GM19043 (cell line): Measurements from ENCODE around the gene PCDHGA9.
"Not testable (repeated sequence)": the region's sequence is repeated elsewhere in the genome, so short reads cannot be mapped to it uniquely, and the experiment has no call there.

Experiments used
- ATAC-seq: cut with Tn5 transposase; IDR thresholded peaks from one replicate; pipeline ENCODE4 v1.9.1; 2021; ENCODE audit warnings: low read depth; ENCODE audit not compliant: unreplicated experiment

PCDHGA9 gene

GRCh38 chr5:141383345-141383744, 19.2 kb upstream of the PCDHGA9 start:
- ATAC-seq, result no peak

GRCh38 chr5:141384471-141385267, 17.9 kb upstream of the PCDHGA9 start:
- ATAC-seq, result no peak

DNA sequence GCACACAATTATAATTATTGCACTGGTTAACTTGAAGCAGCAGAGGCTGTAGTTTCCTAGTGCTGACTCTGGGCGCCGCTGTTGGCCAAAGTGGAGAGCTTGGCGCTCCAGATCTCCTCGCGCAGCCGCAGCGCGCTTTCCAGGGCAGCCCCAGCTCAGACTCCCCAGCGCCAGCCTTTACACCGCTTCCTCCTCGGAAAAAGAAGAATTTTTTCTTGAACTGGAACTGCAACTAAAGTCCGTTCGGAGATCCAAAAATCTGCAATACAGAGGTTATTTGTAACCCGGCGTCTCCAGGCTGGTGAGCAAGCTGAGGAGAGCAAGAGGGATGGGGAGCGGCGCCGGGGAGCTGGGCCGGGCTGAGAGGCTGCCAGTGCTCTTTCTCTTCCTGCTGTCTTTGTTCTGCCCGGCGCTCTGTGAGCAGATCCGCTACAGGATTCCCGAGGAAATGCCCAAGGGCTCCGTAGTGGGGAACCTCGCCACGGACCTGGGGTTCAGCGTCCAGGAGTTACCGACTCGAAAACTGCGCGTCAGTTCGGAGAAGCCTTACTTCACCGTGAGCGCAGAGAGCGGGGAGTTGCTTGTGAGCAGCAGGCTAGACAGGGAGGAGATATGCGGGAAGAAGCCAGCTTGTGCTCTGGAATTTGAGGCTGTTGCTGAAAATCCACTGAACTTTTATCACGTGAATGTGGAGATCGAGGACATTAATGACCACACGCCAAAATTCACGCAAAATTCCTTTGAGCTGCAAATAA, 14.8 kb upstream of the PCDHGA9 start, which contains the start of gene PCDHGB4:
PCDHGB4 (plus strand) TSS at position 142 of the 755 bp plus-strand sequence; CDS start at position 329, 187 bp downstream.
- ATAC-seq, result not testable (repeated sequence)

- no peak for ATAC-seq
Measured at GRCh38 chr5:141388661-141389060, 13.9 kb upstream of the PCDHGA9 start.

- ATAC-seq, result no peak
Measured at GRCh38 chr5:141389153-141390042, 13.2 kb upstream of the PCDHGA9 start.

DNA sequence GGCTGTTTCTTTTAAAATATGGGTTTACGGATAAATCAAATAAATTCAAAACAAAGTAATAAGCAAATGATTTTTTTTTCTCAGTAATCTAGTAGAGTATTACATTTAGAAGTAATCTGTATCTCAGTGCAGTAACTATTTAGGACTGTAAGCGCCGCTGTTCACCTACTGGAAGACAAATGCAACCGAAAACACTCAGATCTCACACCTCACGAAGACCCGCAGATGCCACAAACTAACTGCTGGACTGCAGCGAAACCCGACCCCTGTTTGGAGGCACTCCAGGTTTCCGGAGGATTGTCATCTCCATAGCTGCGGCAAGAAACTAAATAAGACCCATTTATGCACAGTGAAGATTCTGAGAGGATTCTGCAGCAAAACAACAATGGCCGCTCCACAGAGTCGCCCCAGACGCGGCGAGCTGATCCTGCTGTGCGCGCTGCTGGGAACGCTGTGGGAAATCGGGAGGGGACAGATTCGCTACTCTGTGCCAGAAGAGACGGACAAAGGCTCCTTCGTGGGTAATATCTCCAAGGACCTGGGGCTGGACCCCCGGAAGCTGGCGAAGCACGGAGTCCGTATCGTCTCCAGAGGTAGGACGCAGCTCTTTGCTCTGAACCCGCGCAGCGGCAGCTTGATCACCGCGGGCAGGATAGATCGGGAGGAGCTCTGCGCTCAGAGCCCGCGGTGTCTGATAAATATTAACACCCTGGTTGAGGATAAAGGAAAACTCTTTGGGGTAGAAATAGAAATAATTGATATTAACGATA, 10.0 kb upstream of the PCDHGA9 start, which contains the start of gene PCDHGA8:
PCDHGA8 (plus strand) TSS at position 205 of the 770 bp plus-strand sequence; CDS start at position 386, 181 bp downstream.
- ATAC-seq, result no peak

GRCh38 chr5:141393267-141393666, 9.3 kb upstream of the PCDHGA9 start:
- no peak for ATAC-seq

- not testable (repeated sequence) for ATAC-seq
Measured at GRCh38 chr5:141394401-141395187, 8.0 kb upstream of the PCDHGA9 start.

DNA sequence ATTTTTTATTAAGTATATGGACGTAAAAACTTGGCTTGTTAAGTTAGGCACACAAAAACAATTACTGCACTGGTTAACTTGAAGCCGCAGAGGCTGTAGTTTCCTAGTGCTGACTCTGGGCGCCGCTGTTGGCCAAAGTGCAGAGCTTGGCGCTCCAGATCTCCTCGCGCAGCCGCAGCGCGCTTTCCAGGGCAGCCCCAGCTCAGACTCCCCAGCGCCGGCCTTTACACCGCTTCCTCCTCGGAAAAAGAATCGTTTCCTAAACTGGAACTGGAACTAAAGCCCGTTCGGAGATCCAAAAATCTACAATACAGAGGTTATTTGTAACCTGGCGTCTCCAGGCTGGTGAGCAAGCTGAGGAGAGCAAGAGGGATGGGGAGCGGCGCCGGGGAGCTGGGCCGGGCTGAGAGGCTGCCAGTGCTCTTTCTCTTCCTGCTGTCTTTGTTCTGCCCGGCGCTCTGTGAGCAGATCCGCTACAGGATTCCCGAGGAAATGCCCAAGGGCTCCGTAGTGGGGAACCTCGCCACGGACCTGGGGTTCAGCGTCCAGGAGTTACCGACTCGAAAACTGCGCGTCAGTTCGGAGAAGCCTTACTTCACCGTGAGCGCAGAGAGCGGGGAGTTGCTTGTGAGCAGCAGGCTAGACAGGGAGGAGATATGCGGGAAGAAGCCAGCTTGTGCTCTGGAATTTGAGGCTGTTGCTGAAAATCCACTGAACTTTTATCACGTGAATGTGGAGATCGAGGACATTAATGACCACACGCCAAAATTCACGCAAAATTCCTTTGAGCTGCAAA, 4.6 kb upstream of the PCDHGA9 start, which contains the start of gene PCDHGB5:
PCDHGB5 (plus strand) TSS at position 192 of the 796 bp plus-strand sequence; CDS start at position 373, 181 bp downstream.
- ATAC-seq, result peak; percentile 96

DNA sequence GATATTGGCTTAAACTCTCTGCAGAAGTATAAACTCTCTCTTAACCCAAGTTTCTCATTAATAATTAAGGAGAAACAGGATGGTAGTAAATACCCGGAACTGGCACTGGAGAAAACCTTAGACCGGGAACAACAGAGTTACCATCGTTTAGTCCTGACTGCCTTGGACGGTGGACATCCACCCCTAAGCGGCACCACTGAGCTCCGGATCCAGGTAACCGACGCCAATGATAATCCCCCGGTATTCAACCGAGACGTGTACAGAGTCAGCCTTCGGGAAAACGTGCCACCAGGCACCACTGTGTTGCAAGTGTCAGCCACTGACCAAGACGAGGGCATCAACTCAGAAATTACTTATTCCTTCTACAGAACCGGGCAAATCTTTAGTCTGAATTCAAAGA, 4.0 kb upstream of the PCDHGA9 start:
- no peak for ATAC-seq

DNA sequence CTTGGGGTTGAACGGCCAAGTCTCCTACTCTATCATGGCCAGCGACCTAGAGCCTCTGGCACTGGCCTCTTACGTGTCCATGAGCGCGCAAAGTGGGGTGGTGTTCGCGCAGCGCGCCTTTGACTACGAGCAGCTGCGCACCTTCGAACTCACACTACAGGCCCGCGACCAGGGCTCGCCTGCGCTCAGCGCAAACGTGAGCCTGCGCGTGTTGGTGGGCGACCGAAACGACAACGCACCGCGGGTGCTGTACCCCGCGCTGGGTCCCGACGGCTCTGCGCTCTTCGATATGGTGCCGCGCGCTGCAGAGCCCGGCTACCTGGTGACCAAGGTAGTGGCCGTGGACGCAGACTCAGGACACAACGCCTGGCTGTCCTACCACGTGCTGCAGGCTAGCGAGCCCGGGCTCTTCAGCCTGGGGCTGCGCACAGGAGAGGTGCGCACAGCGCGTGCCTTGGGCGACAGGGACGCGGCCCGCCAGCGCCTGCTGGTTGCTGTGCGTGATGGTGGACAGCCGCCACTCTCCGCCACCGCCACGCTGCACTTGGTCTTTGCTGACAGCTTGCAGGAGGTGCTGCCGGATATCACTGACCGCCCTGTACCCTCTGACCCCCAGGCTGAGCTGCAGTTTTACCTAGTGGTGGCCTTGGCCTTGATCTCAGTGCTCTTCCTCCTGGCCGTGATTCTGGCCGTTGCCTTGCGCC, 2.9 kb upstream of the PCDHGA9 start:
- ATAC-seq, result no peak

- ATAC-seq, result no peak
Measured at GRCh38 chr5:141403387-141403786, 809 bp downstream of the PCDHGA9 start.

- not testable (repeated sequence) for ATAC-seq
Measured at GRCh38 chr5:141407790-141408505, 5.4 kb downstream of the PCDHGA9 start, which contains the start of gene PCDHGB6. TSS of gene PCDHGB6 (plus strand) at chr5:141408021. CDS start at chr5:141408203, 182 bp downstream.

DNA sequence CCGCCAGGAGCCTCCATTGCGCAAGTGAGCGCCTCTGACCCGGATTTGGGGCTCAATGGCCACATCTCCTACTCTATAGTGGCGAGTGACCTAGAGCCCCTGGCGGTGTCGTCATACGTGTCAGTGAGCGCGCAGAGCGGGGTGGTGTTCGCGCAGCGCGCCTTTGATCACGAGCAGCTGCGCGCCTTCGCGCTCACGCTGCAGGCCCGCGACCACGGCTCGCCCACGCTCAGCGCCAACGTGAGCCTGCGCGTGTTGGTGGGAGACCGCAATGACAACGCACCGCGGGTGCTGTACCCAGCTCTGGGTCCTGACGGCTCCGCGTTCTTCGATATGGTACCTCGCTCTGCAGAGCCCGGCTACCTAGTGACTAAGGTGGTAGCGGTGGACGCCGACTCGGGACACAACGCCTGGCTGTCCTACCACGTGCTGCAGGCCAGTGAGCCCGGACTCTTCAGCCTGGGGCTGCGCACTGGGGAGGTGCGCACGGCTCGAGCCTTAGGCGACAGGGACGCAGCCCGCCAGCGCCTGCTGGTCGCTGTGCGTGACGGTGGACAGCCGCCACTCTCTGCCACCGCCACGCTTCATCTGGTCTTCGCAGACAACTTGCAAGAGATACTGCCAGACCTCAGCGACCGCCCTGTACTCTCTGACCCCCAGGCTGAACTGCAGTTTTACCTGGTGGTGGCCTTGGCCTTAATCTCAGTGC, 7.2 kb downstream of the PCDHGA9 start:
- no peak for ATAC-seq

GRCh38 chr5:141411575-141411974, 9.0 kb downstream of the PCDHGA9 start:
- no peak for ATAC-seq
